Measurements from ENCODE around the gene RBX1. TPM values are rescaled to one million over a fixed set of nuclear protein-coding genes. Genes with fewer than 3 reads are reported as not detected.

RBX1 gene
- polyA plus RNA-seq, 3 donors = 42.7 to 247 (median 224) TPM

GRCh38 chr22:40922484-40923303, 28.5 kb upstream of the RBX1 start:
- H4K20me1 ChIP-seq (ENCODE audit: insufficient read depth, low read length) = no peaks in the 10 kb centered on the region

GRCh38 chr22:40928657-40929056, 22.5 kb upstream of the RBX1 start:
- TF ChIP-seq, protein P1, sequence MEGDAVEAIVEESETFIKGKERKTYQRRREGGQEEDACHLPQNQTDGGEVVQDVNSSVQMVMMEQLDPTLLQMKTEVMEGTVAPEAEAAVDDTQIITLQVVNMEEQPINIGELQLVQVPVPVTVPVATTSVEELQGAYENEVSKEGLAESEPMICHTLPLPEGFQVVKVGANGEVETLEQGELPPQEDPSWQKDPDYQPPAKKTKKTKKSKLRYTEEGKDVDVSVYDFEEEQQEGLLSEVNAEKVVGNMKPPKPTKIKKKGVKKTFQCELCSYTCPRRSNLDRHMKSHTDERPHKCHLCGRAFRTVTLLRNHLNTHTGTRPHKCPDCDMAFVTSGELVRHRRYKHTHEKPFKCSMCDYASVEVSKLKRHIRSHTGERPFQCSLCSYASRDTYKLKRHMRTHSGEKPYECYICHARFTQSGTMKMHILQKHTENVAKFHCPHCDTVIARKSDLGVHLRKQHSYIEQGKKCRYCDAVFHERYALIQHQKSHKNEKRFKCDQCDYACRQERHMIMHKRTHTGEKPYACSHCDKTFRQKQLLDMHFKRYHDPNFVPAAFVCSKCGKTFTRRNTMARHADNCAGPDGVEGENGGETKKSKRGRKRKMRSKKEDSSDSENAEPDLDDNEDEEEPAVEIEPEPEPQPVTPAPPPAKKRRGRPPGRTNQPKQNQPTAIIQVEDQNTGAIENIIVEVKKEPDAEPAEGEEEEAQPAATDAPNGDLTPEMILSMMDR (IDR thresholded peaks at IDR 0.05) = no peak
- no peak overlapping the region for H3K27ac ChIP-seq (ENCODE audit: low read depth in 1 of 2, low read length in 2 of 2)
- Mint-ChIP-seq H3K27ac (no peak overlapping the region), H3K9me3 (no peaks in the 10 kb centered on the region), H3K4me1 (no peaks in the 10 kb centered on the region), H3K27me3 (ENCODE audit: low read depth in 3 of 3) (no peaks in the 10 kb centered on the region), H3K36me3 (peaks cover 26 to 41% of the 10 kb centered on the region in 2 donors), H3K4me3 (no peak overlapping the region)
- H3K4me2 ChIP-seq (replicated peaks; ENCODE audit: extremely low read depth, low read length, poor library complexity, severe bottlenecking) = no peak overlapping the region
- no peak overlapping the region for H2AFZ ChIP-seq (ENCODE audit: insufficient read depth, low read depth, low read length, poor library complexity, severe bottlenecking)
- H3K4me1 ChIP-seq (ENCODE audit: control insufficient read depth in 1 of 2, insufficient read depth in 2 of 2, low read length in 2 of 2) = no peaks in the 10 kb centered on the region
- no peak for DNase-seq
- no peaks in the 10 kb centered on the region for H3K79me2 ChIP-seq (ENCODE audit: insufficient read depth, low read length)
- no peaks in the 10 kb centered on the region for H4K20me1 ChIP-seq (ENCODE audit: insufficient read depth, low read length)
- H3K4me3 ChIP-seq (replicated peaks in 1 of 3; ENCODE audit: low read depth in 2 of 3, low read length in 3 of 3) = no peak overlapping the region
- no peaks in the 10 kb centered on the region for H3K9me3 ChIP-seq (replicated peaks in 1 of 2; ENCODE audit: control insufficient read depth in 1 of 2, insufficient read depth in 1 of 2, low read length in 2 of 2)
- peaks cover 14 to 35% of the 10 kb centered on the region in 2 donors for H3K36me3 ChIP-seq (replicated peaks in 1 of 2; ENCODE audit: control insufficient read depth in 1 of 2, insufficient read depth in 2 of 2, low read length in 2 of 2)
- no CpG with 5 or more reads among the region's 1 CpG for WGBS (ENCODE audit: insufficient coverage)
- H3K9ac ChIP-seq (ENCODE audit: insufficient read depth, low read length, poor library complexity, severe bottlenecking) = no peak overlapping the region
- H3K27me3 ChIP-seq (ENCODE audit: control insufficient read depth in 2 of 2, insufficient read depth in 2 of 2, low read length in 2 of 2) = no peaks in the 10 kb centered on the region
- intact Hi-C loops (cut with micrococcal nuclease) = loop anchor here in 1 of 2 donors (10.0 kb wide), 1 partner anchor 306 kb away; no protein-coding TSS in a partner anchor

More at GRCh38 chr22:40922484-40923303, 28.5 kb upstream of the RBX1 start:
- WGBS (ENCODE audit: insufficient coverage) = 93% methylated on average over 3 of the region's 5 CpGs
- Mint-ChIP-seq H3K36me3 (peaks cover 26 to 39% of the 10 kb centered on the region in 2 donors), H3K4me1 (peaks cover 8% of the 10 kb centered on the region), H3K27ac (peak overlapping the region in 5 of 7 donors; percentile 43 to 82 (median 57)), H3K9me3 (no peaks in the 10 kb centered on the region), H3K4me3 (peak overlapping the region; percentile 67 to 84), H3K27me3 (ENCODE audit: low read depth in 3 of 3) (no peaks in the 10 kb centered on the region)
- peak; percentile 56 to 79 (median 68) for DNase-seq
- Histone ChIP-seq H3K4me2 (replicated peaks; ENCODE audit: extremely low read depth, low read length, poor library complexity, severe bottlenecking) (peak overlapping the region; percentile 61), H3K9ac (ENCODE audit: insufficient read depth, low read length, poor library complexity, severe bottlenecking) (no peak overlapping the region), H3K36me3 (replicated peaks in 1 of 2; ENCODE audit: control insufficient read depth in 1 of 2, insufficient read depth in 2 of 2, low read length in 2 of 2) (peaks cover 14 to 35% of the 10 kb centered on the region in 2 donors), H3K27me3 (ENCODE audit: control insufficient read depth in 2 of 2, insufficient read depth in 2 of 2, low read length in 2 of 2) (no peaks in the 10 kb centered on the region), H3K4me3 (replicated peaks in 1 of 3; ENCODE audit: low read depth in 2 of 3, low read length in 3 of 3) (peak overlapping the region in 1 of 3 experiments; percentile 56), H3K79me2 (ENCODE audit: insufficient read depth, low read length) (no peaks in the 10 kb centered on the region), H2AFZ (ENCODE audit: insufficient read depth, low read depth, low read length, poor library complexity, severe bottlenecking) (peak overlapping the region; percentile 73), H3K27ac (ENCODE audit: low read depth in 1 of 2, low read length in 2 of 2) (peak overlapping the region in 1 of 2 donors; percentile 51), H3K9me3 (replicated peaks in 1 of 2; ENCODE audit: control insufficient read depth in 1 of 2, insufficient read depth in 1 of 2, low read length in 2 of 2) (no peaks in the 10 kb centered on the region), H3K4me1 (ENCODE audit: control insufficient read depth in 1 of 2, insufficient read depth in 2 of 2, low read length in 2 of 2) (peaks cover 0 to 3% of the 10 kb centered on the region in 2 donors)
- intact Hi-C loops (cut with micrococcal nuclease) = loop anchor here in 1 of 2 donors (10.0 kb wide), 1 partner anchor 312 kb away; no protein-coding TSS in a partner anchor
- TF ChIP-seq, protein P1 (IDR thresholded peaks at IDR 0.05) = peak; percentile 80
